RWPE1 (cell line): ENCODE measurements around the gene MCF2L.

ENCODE experiments used
- CTCF ChIA-PET: fragments of 350-600 bp; sonication (Branson Sonifier 250); formaldehyde crosslinking; extraction: SDS; loops from one replicate; lab custom pipeline; 2021; lab: Yijun Ruan, JAX
- POLR2A ChIA-PET: fragments of 400-600 bp; formaldehyde crosslinking; extraction: SDS; loops from one replicate; lab custom pipeline; 2020; ENCODE audit warnings: antibody characterized with exemption; ENCODE audit not compliant: low non-redundant PET; lab: Yijun Ruan, JAX
- DNase-seq: peaks from one replicate; pipeline ENCODE4 v3.0.0; 2012; ENCODE audit warnings: low spot score
- H3K27ac ChIP-seq: fragments of 450-650 bp; 2 replicates; pipeline ENCODE4 v1.5.1; 2017
- TF ChIP-seq, protein P1 (sequence below): fragments of 450-650 bp; conservative IDR thresholded peaks from 2 replicates; pipeline ENCODE4 v1.5.1; 2017; ENCODE audit warnings: low read depth, mild to moderate bottlenecking

The MCF2L gene

DNA sequence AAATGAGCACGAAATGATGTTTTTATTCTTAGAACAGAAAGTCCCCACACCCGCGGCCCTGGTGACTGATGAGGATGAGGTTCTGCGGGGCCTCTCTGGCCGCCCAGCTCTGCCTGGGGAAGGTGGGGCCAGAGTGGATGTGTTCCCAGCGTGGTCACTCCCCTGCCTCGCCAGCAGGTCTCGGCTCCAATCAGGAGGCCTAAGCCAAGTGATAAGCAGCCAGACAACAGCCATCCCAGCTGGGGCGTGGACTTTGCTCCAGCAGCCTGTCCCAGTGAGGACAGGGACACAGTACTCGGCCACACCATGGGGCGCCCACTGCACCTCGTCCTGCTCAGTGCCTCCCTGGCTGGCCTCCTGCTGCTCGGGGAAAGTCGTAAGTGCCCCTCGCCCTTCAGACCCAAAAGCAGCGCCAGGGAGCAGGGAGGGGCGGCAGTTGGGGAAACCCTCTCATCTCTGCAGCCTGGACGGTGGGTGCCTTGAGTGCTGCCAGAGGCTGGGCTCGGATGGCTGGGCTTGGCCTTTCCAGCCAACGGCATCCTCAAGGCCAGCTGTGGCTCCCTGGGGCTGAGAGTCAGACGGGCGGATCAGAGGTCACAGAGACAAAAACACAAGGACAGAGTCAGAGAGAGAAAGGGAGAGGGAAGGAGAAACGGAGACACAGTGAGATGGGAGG is 153.7 kb downstream of the MCF2L start, which contains the start of gene F10:
TSS of gene F10 (plus strand) at position 250 of the 676 bp plus-strand sequence. CDS start at position 307, 57 bp downstream.
- CTCF ChIA-PET: interaction anchor here (0.6 kb wide), 1 partner anchor 86 kb away, joined by 3 read pairs; no protein-coding TSS in a partner anchor
- no peak within 1 kb of the TSS for H3K27ac ChIP-seq
- TF ChIP-seq, protein P1, sequence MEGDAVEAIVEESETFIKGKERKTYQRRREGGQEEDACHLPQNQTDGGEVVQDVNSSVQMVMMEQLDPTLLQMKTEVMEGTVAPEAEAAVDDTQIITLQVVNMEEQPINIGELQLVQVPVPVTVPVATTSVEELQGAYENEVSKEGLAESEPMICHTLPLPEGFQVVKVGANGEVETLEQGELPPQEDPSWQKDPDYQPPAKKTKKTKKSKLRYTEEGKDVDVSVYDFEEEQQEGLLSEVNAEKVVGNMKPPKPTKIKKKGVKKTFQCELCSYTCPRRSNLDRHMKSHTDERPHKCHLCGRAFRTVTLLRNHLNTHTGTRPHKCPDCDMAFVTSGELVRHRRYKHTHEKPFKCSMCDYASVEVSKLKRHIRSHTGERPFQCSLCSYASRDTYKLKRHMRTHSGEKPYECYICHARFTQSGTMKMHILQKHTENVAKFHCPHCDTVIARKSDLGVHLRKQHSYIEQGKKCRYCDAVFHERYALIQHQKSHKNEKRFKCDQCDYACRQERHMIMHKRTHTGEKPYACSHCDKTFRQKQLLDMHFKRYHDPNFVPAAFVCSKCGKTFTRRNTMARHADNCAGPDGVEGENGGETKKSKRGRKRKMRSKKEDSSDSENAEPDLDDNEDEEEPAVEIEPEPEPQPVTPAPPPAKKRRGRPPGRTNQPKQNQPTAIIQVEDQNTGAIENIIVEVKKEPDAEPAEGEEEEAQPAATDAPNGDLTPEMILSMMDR: no peak
- POLR2A ChIA-PET: no interaction called here
- no peak for DNase-seq

DNA sequence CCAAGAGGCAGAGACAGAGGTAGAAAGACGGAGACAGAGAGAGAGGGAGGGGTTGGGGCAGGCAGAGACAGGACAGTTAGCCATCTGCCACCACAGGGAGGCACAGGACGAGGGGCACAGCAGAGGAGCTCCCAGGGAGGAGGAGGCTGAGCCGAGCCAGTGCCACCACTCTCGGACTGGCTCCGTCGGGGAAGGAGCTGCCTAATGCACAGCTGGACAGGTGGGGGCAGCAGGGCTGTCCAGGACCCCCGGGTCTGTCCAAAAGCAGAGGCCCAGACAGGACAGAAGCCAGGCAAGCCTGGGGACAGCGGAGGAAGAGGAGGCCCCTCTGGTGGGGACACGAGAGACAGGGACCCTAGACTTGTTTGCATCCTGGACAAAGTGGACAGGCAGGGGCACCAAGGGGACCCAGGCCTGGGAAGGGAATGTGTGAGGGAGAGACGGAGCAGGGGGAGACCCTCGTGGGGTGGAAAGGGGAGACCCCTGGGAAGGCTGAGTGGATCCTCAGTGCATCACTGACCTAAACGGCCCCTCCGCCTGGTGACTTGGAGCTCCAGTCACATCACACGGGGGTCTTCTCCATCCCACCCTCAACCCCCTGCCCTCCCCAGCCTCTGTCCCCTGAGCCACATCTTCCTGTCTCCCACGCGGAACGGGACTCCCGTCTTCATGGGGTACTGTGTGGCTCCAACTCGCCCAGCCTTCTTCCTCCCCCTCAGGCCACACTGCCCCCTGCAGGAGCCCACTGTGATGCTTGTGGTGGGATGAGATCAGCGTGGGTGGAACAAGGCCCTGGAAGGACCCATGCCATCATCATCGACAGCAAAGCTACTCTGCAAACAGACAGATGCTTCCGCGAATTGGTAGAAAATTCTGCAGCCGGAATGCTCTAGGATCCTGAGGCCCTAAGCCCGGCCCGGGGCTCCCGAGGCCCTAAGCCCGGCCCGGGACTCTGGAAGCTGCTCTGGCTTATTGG is 154.5 kb downstream of the MCF2L start:
- no peak for DNase-seq
- H3K27ac ChIP-seq: no peak overlapping the region
- CTCF ChIA-PET: no interaction called here
- TF ChIP-seq, protein P1: no peak
- POLR2A ChIA-PET: no interaction called here

DNA sequence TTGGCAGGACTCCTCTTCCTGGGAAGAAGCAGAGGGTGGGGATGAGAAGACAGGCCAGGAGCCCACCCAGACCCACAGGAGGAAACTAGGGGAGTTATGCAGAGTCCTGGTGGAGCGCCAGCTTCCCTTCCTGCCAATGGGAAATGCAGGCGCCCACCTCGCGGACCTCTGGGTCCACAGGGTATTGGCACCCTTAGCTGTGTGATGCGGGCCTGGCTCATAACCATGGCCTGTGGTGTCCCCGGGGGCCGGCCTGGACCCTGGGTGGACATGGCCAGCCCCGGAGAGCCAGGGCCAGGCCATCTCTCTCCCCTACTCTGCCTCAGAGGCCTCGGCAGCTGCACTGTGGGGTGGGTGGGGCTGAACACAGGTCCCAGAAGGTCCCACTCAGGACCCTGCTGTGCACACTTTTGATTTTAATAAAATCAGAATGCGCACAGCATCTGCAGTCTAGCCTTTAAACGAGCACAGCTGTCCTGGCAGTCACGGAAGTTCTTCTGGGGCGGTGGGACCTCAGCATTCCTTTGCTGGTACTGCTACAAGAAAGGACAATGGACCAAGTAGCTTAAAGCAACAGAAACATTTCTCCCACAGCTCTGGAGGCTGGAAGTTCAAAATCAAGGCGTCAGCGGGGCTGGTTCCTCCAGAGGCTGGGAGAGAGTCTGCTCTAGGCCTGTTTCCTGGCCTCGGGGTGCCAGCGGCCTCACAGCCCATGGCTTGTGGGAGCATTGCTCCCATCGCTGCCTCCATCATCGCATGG is 155.4 kb downstream of the MCF2L start:
- TF ChIP-seq, protein P1: no peak
- ChIA-PET CTCF (no interaction called here), POLR2A (no interaction called here)
- H3K27ac ChIP-seq: no peak overlapping the region
- no peak for DNase-seq

DNA sequence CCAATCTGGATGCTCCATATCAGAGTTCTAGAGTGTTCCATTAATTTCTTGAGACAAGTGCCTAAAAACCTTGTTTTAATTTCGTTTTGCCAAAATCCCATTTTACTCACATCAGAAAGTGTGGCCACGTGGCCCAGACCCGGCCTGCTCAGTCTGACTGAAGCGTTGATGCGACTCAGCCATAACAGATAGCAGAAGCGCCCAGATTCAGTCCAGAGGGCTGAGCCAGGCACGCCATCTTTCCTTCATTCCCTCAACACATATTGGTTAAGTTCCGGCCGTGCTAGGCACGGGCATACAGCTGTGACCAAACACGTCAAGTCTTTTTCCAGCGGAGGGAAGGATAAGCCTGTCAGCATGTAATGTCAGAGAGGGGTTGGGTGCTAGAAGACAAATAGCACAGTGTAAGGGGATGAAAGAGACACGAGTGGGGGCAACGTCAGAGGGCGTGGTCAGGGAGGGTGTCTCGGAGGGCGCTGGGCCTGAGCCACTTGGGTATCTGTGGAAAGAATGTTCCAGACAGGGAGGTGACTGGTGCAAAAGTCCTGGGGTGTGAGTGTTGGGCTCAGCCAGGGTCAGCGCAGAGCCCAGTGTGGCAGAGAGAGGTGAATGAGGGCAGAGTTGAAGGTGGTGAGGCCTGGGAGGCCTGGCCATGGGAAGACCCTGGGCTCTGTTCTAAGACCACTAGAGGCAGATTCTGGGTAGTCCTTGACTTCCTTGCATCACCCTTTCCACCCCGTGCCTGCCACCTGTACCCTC is 156.7 kb downstream of the MCF2L start:
- no peak for DNase-seq
- H3K27ac ChIP-seq: no peak overlapping the region
- POLR2A ChIA-PET: no interaction called here
- CTCF ChIA-PET: no interaction called here
- TF ChIP-seq, protein P1: no peak

DNA sequence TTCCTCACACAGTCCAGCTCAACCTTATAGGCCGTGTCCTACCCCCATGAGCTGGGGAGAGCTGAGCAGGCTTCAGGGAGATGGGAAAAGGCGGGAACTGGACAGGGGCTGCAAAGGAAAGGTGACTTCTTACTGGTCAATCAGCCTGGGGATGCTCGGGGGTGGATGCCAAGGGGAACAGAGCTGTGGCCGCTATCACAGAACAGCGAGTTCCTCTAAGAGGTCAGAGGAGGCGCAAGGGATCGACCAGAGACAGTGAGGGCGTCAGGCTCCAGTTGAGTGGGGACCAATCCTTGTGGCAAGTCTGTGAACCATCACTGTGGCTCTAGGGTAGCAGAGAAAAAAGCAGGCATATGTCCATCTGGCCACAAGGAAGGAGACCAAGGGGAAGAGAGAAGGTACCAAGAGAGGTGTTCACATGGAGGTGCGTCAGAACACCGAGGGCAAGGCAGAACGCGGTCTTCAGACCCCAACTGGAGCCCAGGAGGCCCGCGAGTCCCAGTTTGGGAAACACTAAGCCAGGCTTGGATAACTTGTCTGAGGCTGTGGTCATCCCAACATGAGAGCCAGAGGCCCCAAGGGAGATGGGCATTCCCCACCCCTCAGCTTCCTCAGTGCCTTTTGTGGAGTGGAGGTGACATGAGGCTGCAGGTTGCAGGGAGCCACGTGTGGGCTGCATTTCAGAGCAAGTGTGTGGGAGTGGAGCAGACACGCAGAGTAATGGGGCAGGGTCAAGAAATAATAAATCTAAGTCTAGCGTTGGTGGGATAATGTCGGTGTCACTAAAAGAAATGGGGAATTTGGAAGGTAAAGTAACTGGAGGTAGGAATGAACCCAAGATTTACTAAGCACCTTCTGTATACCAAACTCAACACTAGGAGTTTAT is 157.5 kb downstream of the MCF2L start:
- no peak overlapping the region for H3K27ac ChIP-seq
- ChIA-PET CTCF (no interaction called here), POLR2A (no interaction called here)
- TF ChIP-seq, protein P1: no peak
- DNase-seq: no peak
